GM23338 (cell line): ENCODE results near the gene CLASRP. TPM values are rescaled to one million over a fixed set of nuclear protein-coding genes. Genes with fewer than 3 reads are reported as not detected.
A peak's percentile ranks its signal among the peaks of the same experiment; 100 is the strongest.

ENCODE experiments used
- ATAC-seq: fragments of 200-7000 bp; cut with Tn5 transposase; 3 replicates; pipeline ENCODE4 v1.9.1; 2020
- DNase-seq: peaks from one replicate; pipeline ENCODE4 v3.0.0-alpha.2; 2015; ENCODE audit warnings: low spot score
- H2AFZ ChIP-seq: fragments of 200-600 bp; sonication (generic); 2 replicates; pipeline ENCODE4 v1.8.0; 2016; ENCODE audit warnings: antibody characterized with exemption, mild to moderate bottlenecking, moderate library complexity
- H3F3A ChIP-seq: fragments of 200-600 bp; sonication (generic); replicated peaks from 2 replicates; pipeline ENCODE4 v1.8.0; 2017; ENCODE audit warnings: antibody characterized with exemption, mixed run types, low read depth
- H3K27ac ChIP-seq: fragments of 200-600 bp; sonication (generic); 2 replicates; pipeline ENCODE4 v1.6.1; 2016; ENCODE audit warnings: low read depth
- H3K27me3 ChIP-seq: fragments of 200-600 bp; sonication (generic); 2 replicates; pipeline ENCODE4 v1.8.0; 2016; ENCODE audit warnings: mild to moderate bottlenecking, mixed run types, moderate library complexity; ENCODE audit not compliant: insufficient read depth
- H3K36me3 ChIP-seq: fragments of 200-600 bp; sonication (generic); 2 replicates; pipeline ENCODE4 v1.8.0; 2016; ENCODE audit warnings: mild to moderate bottlenecking; ENCODE audit not compliant: insufficient read depth
- H3K4me1 ChIP-seq: fragments of 200-600 bp; sonication (generic); 2 replicates; pipeline ENCODE4 v1.8.0; 2016; ENCODE audit warnings: mild to moderate bottlenecking, moderate library complexity; ENCODE audit not compliant: insufficient read depth
- H3K4me2 ChIP-seq: fragments of 200-600 bp; sonication (generic); 2 replicates; pipeline ENCODE4 v1.7.1; 2017; ENCODE audit warnings: mixed run types
- H3K4me3 ChIP-seq: fragments of 200-600 bp; sonication (generic); 2 replicates; pipeline ENCODE4 v1.6.1; 2016; ENCODE audit warnings: mixed run types
- H3K79me2 ChIP-seq: fragments of 200-600 bp; sonication (generic); replicated peaks from 2 replicates; pipeline ENCODE4 v1.8.0; 2017; ENCODE audit warnings: mild to moderate bottlenecking; ENCODE audit not compliant: insufficient read depth
- H3K9me2 ChIP-seq: fragments of 200-600 bp; sonication (generic); 2 replicates; pipeline ENCODE4 v1.8.0; 2017; ENCODE audit not compliant: insufficient read depth
- H4K20me1 ChIP-seq: fragments of 200-600 bp; sonication (generic); replicated peaks from 2 replicates; pipeline ENCODE4 v1.8.0; 2017; ENCODE audit warnings: mild to moderate bottlenecking; ENCODE audit not compliant: insufficient read depth
- H3K27ac Mint-ChIP-seq: 2 replicates; pipeline ENCODE4 v1.8.0; 2020; ENCODE audit warnings: inconsistent platforms, mild to moderate bottlenecking, moderate library complexity, mixed read lengths
- H3K27me3 Mint-ChIP-seq: 3 replicates; pipeline ENCODE4 v1.8.0; 2022; ENCODE audit warnings: low read depth, mild to moderate bottlenecking, moderate library complexity, mixed read lengths, inconsistent platforms; ENCODE audit not compliant: insufficient read depth, poor library complexity
- H3K36me3 Mint-ChIP-seq: 3 replicates; pipeline ENCODE4 v1.8.0; 2021; ENCODE audit warnings: low read depth, mild to moderate bottlenecking, inconsistent platforms, moderate library complexity, mixed read lengths
- H3K4me1 Mint-ChIP-seq: 3 replicates; pipeline ENCODE4 v1.8.0; 2020; ENCODE audit warnings: mild to moderate bottlenecking, inconsistent platforms, mixed read lengths
- H3K4me3 Mint-ChIP-seq: 3 replicates; pipeline ENCODE4 v1.8.0; 2021; ENCODE audit warnings: moderate library complexity, mild to moderate bottlenecking, inconsistent platforms, mixed read lengths
- H3K9me3 Mint-ChIP-seq: 3 replicates; pipeline ENCODE4 v1.8.0; 2020; ENCODE audit warnings: moderate library complexity, mild to moderate bottlenecking, inconsistent platforms, mixed read lengths
- CREB1 ChIP-seq: fragments of 250-450 bp; sonication (Bioruptor Pico); IDR thresholded peaks from 2 replicates; pipeline ENCODE4 v1.5.0; 2020; ENCODE audit warnings: low read depth, mild to moderate bottlenecking, moderate library complexity
- EZH2 ChIP-seq: fragments of 200-600 bp; sonication (generic); IDR thresholded peaks from one replicate; pipeline ENCODE4 v1.8.0; 2017; ENCODE audit warnings: antibody characterized with exemption, mild to moderate bottlenecking, low read depth; ENCODE audit not compliant: unreplicated experiment
- EZH2phosphoT487 ChIP-seq: fragments of 200-600 bp; sonication (generic); IDR thresholded peaks from one replicate; pipeline ENCODE4 v1.8.1; 2018; ENCODE audit warnings: antibody characterized with exemption; ENCODE audit not compliant: unreplicated experiment
- ZNF462 ChIP-seq: fragments of 250-450 bp; sonication (Bioruptor Pico); IDR thresholded peaks from 2 replicates; pipeline ENCODE4 v1.5.0; 2020; ENCODE audit warnings: mild to moderate bottlenecking, moderate library complexity
- polyA plus RNA-seq: library from polyadenylated mRNA; unstranded; fragments of >200 nt; fragmentation: Nextera tagmentation; extraction: Ambion mirVana; gene quantifications from 2 replicates; pipeline ENCODE4 v1.2.1, GENCODE V29; 2016
- total RNA-seq: library from RNA; depleted of rRNA; stranded (reverse); fragments of >200 nt; shearing (Covaris generic); gene quantifications from 2 replicates; pipeline ENCODE4 v1.2.3, GENCODE V29; 2014

CLASRP gene
- total and polyA plus RNA-seq, 2 experiments from 2014 or later = 27.1 to 78.7 TPM

GRCh38 chr19:45079911-45080370 is 41.1 kb downstream of the CLASRP start (continued):
- TF ChIP-seq EZH2phosphoT487 = no peak
- TF ChIP-seq CREB1 (CRISPR knock-in tag) = no peak
- no peak for TF ChIP-seq ZNF462 (CRISPR knock-in tag)
- no peak for TF ChIP-seq EZH2

- no peak overlapping the region for H3K4me3 ChIP-seq
- H3K4me1 ChIP-seq = peaks cover 33% of the 10 kb centered on the region
- DNase-seq (no peak), ATAC-seq (no peak)
- H3K9me2 ChIP-seq = no peaks in the 10 kb centered on the region
- peaks cover 11% of the 10 kb centered on the region for H3K27me3 Mint-ChIP-seq
- peaks cover 73% of the 10 kb centered on the region for H3K79me2 ChIP-seq
- peaks cover 2% of the 10 kb centered on the region; the same call in 1 of the 3 replicates for H3K9me3 Mint-ChIP-seq
- TF ChIP-seq CREB1 (CRISPR knock-in tag) = no peak
- H3K4me3 Mint-ChIP-seq = peak overlapping the region; percentile 42; the same call in 2 of the 3 replicates
- peaks cover 31% of the 10 kb centered on the region for H3K4me1 Mint-ChIP-seq
- H3K4me2 ChIP-seq = no peak overlapping the region
- no peak overlapping the region for H2AFZ ChIP-seq
- peaks cover 20% of the 10 kb centered on the region for H3F3A ChIP-seq
- no peak overlapping the region for H3K27ac ChIP-seq
- H3K36me3 Mint-ChIP-seq = peaks cover 32% of the 10 kb centered on the region
- no peak overlapping the region; the same call in 1 of the 2 replicates for H3K27ac Mint-ChIP-seq
- no peaks in the 10 kb centered on the region for H3K27me3 ChIP-seq
- H4K20me1 ChIP-seq = 0 out of 2 replicates have a peak, but pooled peaks cover 10% of the 10 kb centered on the region
- no peaks in the 10 kb centered on the region; the same call in 1 of the 2 replicates for H3K36me3 ChIP-seq
Measured at GRCh38 chr19:45082170-45082569, 43.3 kb downstream of the CLASRP start.
